HL-60 (cell line): ENCODE measurements around the gene FHIT.

Experiments used
- DNase-seq, 2 experiments: peaks; one replicate each; pipeline ENCODE4 v3.0.0-alpha.2; 2010 to 2020; ENCODE audit warnings: low read depth in 1 of 2, low spot score in 1 of 2
- H3K27ac ChIP-seq: fragments of 250-450 bp; sonication (Bioruptor Pico); replicated peaks from 2 replicates; pipeline ENCODE4 v1.5.1; 2020; ENCODE audit warnings: mild to moderate bottlenecking, moderate library complexity
- H3K27me3 ChIP-seq: fragments of 250-450 bp; sonication (Bioruptor Pico); 2 replicates; pipeline ENCODE4 v1.5.1; 2021; ENCODE audit warnings: mild to moderate bottlenecking, moderate library complexity; ENCODE audit not compliant: insufficient read depth, poor library complexity, severe bottlenecking
- H3K4me3 ChIP-seq: replicated peaks from 2 replicates; pipeline ENCODE4 v1.5.1; 2011; ENCODE audit warnings: mild to moderate bottlenecking, control low read depth, low read length; ENCODE audit not compliant: insufficient read depth
- CTCF ChIP-seq: IDR thresholded peaks from one replicate; pipeline ENCODE4 v1.5.1; 2011; ENCODE audit warnings: low read length, control low read depth, inconsistent platforms; ENCODE audit not compliant: insufficient read depth
- GABPA ChIP-seq: IDR thresholded peaks from 2 replicates; pipeline ENCODE4 v1.6.1; 2012; ENCODE audit warnings: low read depth
- POLR2AphosphoS5 ChIP-seq: IDR thresholded peaks from 2 replicates; pipeline ENCODE4 v1.6.1; 2012; ENCODE audit warnings: low read depth
- SPI1 ChIP-seq: IDR thresholded peaks from 2 replicates; pipeline ENCODE4 v1.6.1; 2012; ENCODE audit warnings: low read depth, mild to moderate bottlenecking, borderline replicate concordance
- TF ChIP-seq, protein P1 (sequence below): IDR thresholded peaks from 2 replicates; pipeline ENCODE4 v1.6.1; 2012; ENCODE audit warnings: low read depth; ENCODE audit not compliant: insufficient replicate concordance

Gene FHIT

DNA sequence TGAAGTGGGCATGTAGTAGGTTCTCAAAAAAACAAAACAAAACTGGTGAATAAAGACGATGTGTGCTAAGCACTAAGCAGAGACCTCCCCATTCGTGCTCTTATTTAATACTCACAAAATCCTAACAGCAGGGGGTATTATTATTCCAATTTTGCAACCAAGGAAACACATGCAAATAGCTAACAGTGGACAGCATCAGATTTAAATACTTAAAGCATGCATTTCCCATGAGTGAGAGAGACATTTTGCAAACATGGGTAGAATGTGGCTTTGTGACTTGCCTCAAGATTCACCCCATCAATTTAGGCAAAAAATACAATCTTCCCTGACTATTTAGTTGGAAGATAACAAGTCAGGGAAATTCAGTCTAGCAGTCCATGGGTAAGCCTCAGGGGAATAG lies 1255.2 kb downstream of the FHIT start:
- DNase-seq: no peak
- no peaks in the 10 kb centered on the region for H3K27me3 ChIP-seq
- TF ChIP-seq POLR2AphosphoS5 (no peak), GABPA (no peak), CTCF (no peak)
- no peak overlapping the region for H3K4me3 ChIP-seq
- H3K27ac ChIP-seq: no peak overlapping the region

DNA sequence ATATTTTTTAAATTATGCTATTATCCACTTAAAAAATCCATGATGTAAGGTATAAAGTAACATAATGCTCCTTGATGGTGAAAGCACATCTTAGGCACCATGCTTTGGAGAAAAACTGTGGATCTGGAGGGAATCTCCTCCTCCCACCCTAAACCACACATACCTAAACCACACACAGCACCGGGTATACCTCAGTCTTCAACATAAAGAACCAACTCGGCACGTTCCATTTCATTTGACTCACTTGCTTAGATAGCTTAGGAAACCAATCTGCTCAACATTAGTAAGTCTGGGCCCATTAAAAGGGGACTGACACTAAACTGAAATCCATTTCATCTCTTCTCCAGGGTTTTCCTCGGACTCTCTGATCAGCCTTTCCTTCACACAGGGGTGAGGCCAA lies 1255.7 kb downstream of the FHIT start:
- no peaks in the 10 kb centered on the region for H3K27me3 ChIP-seq
- DNase-seq: no peak
- H3K27ac ChIP-seq: no peak overlapping the region
- H3K4me3 ChIP-seq: no peak overlapping the region
- TF ChIP-seq POLR2AphosphoS5 (no peak), SPI1 (no peak), CTCF (no peak), GABPA (no peak)
- TF ChIP-seq, protein P1, sequence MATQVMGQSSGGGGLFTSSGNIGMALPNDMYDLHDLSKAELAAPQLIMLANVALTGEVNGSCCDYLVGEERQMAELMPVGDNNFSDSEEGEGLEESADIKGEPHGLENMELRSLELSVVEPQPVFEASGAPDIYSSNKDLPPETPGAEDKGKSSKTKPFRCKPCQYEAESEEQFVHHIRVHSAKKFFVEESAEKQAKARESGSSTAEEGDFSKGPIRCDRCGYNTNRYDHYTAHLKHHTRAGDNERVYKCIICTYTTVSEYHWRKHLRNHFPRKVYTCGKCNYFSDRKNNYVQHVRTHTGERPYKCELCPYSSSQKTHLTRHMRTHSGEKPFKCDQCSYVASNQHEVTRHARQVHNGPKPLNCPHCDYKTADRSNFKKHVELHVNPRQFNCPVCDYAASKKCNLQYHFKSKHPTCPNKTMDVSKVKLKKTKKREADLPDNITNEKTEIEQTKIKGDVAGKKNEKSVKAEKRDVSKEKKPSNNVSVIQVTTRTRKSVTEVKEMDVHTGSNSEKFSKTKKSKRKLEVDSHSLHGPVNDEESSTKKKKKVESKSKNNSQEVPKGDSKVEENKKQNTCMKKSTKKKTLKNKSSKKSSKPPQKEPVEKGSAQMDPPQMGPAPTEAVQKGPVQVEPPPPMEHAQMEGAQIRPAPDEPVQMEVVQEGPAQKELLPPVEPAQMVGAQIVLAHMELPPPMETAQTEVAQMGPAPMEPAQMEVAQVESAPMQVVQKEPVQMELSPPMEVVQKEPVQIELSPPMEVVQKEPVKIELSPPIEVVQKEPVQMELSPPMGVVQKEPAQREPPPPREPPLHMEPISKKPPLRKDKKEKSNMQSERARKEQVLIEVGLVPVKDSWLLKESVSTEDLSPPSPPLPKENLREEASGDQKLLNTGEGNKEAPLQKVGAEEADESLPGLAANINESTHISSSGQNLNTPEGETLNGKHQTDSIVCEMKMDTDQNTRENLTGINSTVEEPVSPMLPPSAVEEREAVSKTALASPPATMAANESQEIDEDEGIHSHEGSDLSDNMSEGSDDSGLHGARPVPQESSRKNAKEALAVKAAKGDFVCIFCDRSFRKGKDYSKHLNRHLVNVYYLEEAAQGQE: no peak

GRCh38 chr3:59994732-59995304 lies 1256.4 kb downstream of the FHIT start:
- no peak for TF ChIP-seq GABPA
- DNase-seq: no peak
- no peak overlapping the region for H3K4me3 ChIP-seq
- no peaks in the 10 kb centered on the region for H3K27me3 ChIP-seq
- H3K27ac ChIP-seq: no peak overlapping the region

DNA sequence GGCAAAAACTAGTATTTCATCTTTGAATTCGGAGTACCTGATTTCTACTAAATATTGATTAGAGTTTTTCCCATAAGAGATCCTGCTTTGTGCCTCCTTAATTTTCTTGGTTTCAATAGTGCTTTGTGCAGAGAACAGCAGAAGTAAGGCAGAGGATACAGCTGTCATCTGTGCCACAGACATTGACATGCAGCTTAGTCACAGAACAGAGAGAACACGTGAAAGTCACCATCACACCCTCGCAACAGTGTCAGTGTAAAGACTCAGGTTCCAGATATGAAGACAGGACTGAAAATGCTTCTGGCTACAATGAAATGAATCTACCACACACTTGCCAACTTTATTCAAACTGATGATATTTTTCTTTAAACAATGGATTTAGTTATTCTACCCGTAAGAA lies 1258.7 kb downstream of the FHIT start:
- TF ChIP-seq GABPA: no peak
- no peak for TF ChIP-seq SPI1
- TF ChIP-seq, protein P1: no peak
- no peak for TF ChIP-seq CTCF
- TF ChIP-seq POLR2AphosphoS5: no peak
- DNase-seq: no peak
- no peaks in the 10 kb centered on the region for H3K27me3 ChIP-seq

More for the DNA sequence above, 1258.7 kb downstream of the FHIT start:
- no peak overlapping the region for H3K27ac ChIP-seq
- no peak overlapping the region for H3K4me3 ChIP-seq
